HG02763 (cell line): Measurements from ENCODE around the gene AGPAT1.
A peak's percentile ranks its signal among the peaks of the same experiment; 100 is the strongest.
"Not testable (repeated sequence)": the region's sequence is repeated elsewhere in the genome, so short reads cannot be mapped to it uniquely, and the experiment has no call there.

Experiments used
- ATAC-seq: cut with Tn5 transposase; IDR thresholded peaks from one replicate; pipeline ENCODE4 v1.9.1; 2021; ENCODE audit warnings: mild to moderate bottlenecking, moderate library complexity; ENCODE audit not compliant: unreplicated experiment

AGPAT1 gene

GRCh38 chr6:32200711-32201475 lies 25.0 kb upstream of the AGPAT1 start:
- ATAC-seq: no peak

- ATAC-seq: no peak
Observed at GRCh38 chr6:32198866-32199265, 23.0 kb upstream of the AGPAT1 start.

- ATAC-seq: no peak
Observed at GRCh38 chr6:32198345-32198696, 22.4 kb upstream of the AGPAT1 start.

- ATAC-seq: no peak
Observed at GRCh38 chr6:32196682-32197616, 21.1 kb upstream of the AGPAT1 start.

GRCh38 chr6:32195902-32196681 lies 20.2 kb upstream of the AGPAT1 start:
- peak; percentile 16 for ATAC-seq

GRCh38 chr6:32195652-32195901 lies 19.7 kb upstream of the AGPAT1 start:
- ATAC-seq: peak; percentile 70

GRCh38 chr6:32194825-32195651 lies 19.2 kb upstream of the AGPAT1 start:
- peak; percentile 74 for ATAC-seq

GRCh38 chr6:32194388-32194787 lies 18.5 kb upstream of the AGPAT1 start:
- ATAC-seq: no peak

- not testable (repeated sequence) for ATAC-seq
Observed at GRCh38 chr6:32193096-32193495, 17.2 kb upstream of the AGPAT1 start.

- ATAC-seq: no peak
Observed at GRCh38 chr6:32192608-32193039, 16.7 kb upstream of the AGPAT1 start, which contains the start of gene GPSM3. Gene GPSM3 (minus strand): TSS chr6:32192643. CDS start chr6:32192513, 130 bp downstream.

- no peak for ATAC-seq
Observed at GRCh38 chr6:32191696-32192607, 16.1 kb upstream of the AGPAT1 start.

- no peak for ATAC-seq
Observed at GRCh38 chr6:32190911-32191677, 15.2 kb upstream of the AGPAT1 start.

GRCh38 chr6:32190054-32190851 lies 14.4 kb upstream of the AGPAT1 start, which contains the start of gene PBX2:
Gene PBX2 (minus strand): TSS chr6:32190202. CDS start chr6:32189915, 287 bp downstream.
- ATAC-seq: peak; percentile 69

GRCh38 chr6:32189742-32190053 lies 13.8 kb upstream of the AGPAT1 start:
- no peak for ATAC-seq

- ATAC-seq: no peak
Observed at GRCh38 chr6:32189069-32189741, 13.3 kb upstream of the AGPAT1 start.

GRCh38 chr6:32188381-32189068 lies 12.6 kb upstream of the AGPAT1 start:
- ATAC-seq: no peak
